Colonic mucosa (tissue), 4 donors: ENCODE measurements around the gene JPH3. TPM values are rescaled to one million over a fixed set of nuclear protein-coding genes. Genes with fewer than 3 reads are reported as not detected.

Experiments
- DNase-seq: peaks from one replicate; pipeline ENCODE4 v3.0.0-alpha.2; 2020
- H3K27ac ChIP-seq: fragments of 200-600 bp; one replicate; pipeline ENCODE4 v1.8.0; 2021
- H3K27me3 ChIP-seq: fragments of 200-600 bp; one replicate; pipeline ENCODE4 v1.8.0; 2021
- H3K36me3 ChIP-seq: fragments of 200-600 bp; one replicate; pipeline ENCODE4 v1.8.0; 2021
- H3K4me1 ChIP-seq: fragments of 200-600 bp; one replicate; pipeline ENCODE4 v1.8.0; 2021; ENCODE audit warnings: mild to moderate bottlenecking
- H3K4me3 ChIP-seq: fragments of 200-600 bp; one replicate; pipeline ENCODE4 v1.8.0; 2021
- H3K9ac ChIP-seq, 2 donors: one replicate each; pipeline ENCODE4 v1.7.0; 2013; ENCODE audit warnings: control low read depth in 2 of 2, low read depth in 2 of 2, low read length in 2 of 2
- H3K9me3 ChIP-seq: fragments of 200-600 bp; one replicate; pipeline ENCODE4 v1.8.0; 2021
- CTCF ChIP-seq: fragments of 200-600 bp; IDR thresholded peaks from one replicate; pipeline ENCODE4 v1.8.0; 2022; ENCODE audit warnings: antibody characterized with exemption, mild to moderate bottlenecking
- intact Hi-C: fragments of 100-400 bp; cut with DNase I; formaldehyde crosslinking; loops from one replicate; pipeline ENCODE4 v1.14.1; 2022
- total RNA-seq, 2 donors: library from RNA; stranded (reverse); fragmentation: NEBNext Ultra II Directional in 1 of 2; extraction: Animal tissue kit (Norgen Biotek cat#: 25700) in 1 of 2; gene quantifications; one replicate each; pipeline ENCODE4 v1.2.1, GENCODE V29; 2021
- donor health status: healthy.
- donor health status: DM: no; HTN: no; CAD: no.
- donor health status: DM: no; HTN: no; CAD: no.

JPH3 gene
- total RNA-seq, 2 donors from 2014 or later, result 0.15 to 0.42 TPM

- no peak overlapping the region for H3K9ac ChIP-seq
- no peak for TF ChIP-seq CTCF
- no peaks in the 10 kb centered on the region for H3K27me3 ChIP-seq
- intact Hi-C loops, result no loop called here
- H3K9me3 ChIP-seq, result no peaks in the 10 kb centered on the region
- DNase-seq, result no peak
- no peak overlapping the region for H3K4me3 ChIP-seq
- H3K27ac ChIP-seq, result no peak overlapping the region
- H3K36me3 ChIP-seq, result no peaks in the 10 kb centered on the region
- H3K4me1 ChIP-seq, result no peaks in the 10 kb centered on the region
These were observed 23.0 kb downstream of the JPH3 start for GRCh38 chr16:87625241-87625797.

GRCh38 chr16:87626401-87626800 lies 24.1 kb downstream of the JPH3 start:
- intact Hi-C loops, result no loop called here

GRCh38 chr16:87626905-87627304 lies 24.6 kb downstream of the JPH3 start:
- no peaks in the 10 kb centered on the region for H3K27me3 ChIP-seq
- DNase-seq, result no peak
- no peaks in the 10 kb centered on the region for H3K36me3 ChIP-seq
- no peak overlapping the region for H3K9ac ChIP-seq
- intact Hi-C loops, result no loop called here
- no peak for TF ChIP-seq CTCF
- no peak overlapping the region for H3K4me3 ChIP-seq
- H3K27ac ChIP-seq, result no peak overlapping the region
- H3K9me3 ChIP-seq, result no peaks in the 10 kb centered on the region
- H3K4me1 ChIP-seq, result no peaks in the 10 kb centered on the region

More at GRCh38 chr16:87626401-87626800, 24.1 kb downstream of the JPH3 start:
- no peak for DNase-seq
- H3K4me1 ChIP-seq, result no peaks in the 10 kb centered on the region
- H3K27ac ChIP-seq, result no peak overlapping the region
- no peak for TF ChIP-seq CTCF
- no peaks in the 10 kb centered on the region for H3K27me3 ChIP-seq
- no peaks in the 10 kb centered on the region for H3K36me3 ChIP-seq
- H3K9me3 ChIP-seq, result no peaks in the 10 kb centered on the region
- H3K9ac ChIP-seq, result no peak overlapping the region
- H3K4me3 ChIP-seq, result no peak overlapping the region

- no peak for DNase-seq
- no peaks in the 10 kb centered on the region for H3K9me3 ChIP-seq
- intact Hi-C loops, result no loop called here
These were observed 25.4 kb downstream of the JPH3 start for GRCh38 chr16:87627542-87628245.

GRCh38 chr16:87628246-87628923 lies 26.1 kb downstream of the JPH3 start:
- intact Hi-C loops, result no loop called here
- DNase-seq, result no peak
- Histone ChIP-seq H3K27me3 (no peaks in the 10 kb centered on the region), H3K9ac (no peak overlapping the region), H3K36me3 (no peaks in the 10 kb centered on the region), H3K27ac (no peak overlapping the region), H3K9me3 (no peaks in the 10 kb centered on the region), H3K4me1 (no peaks in the 10 kb centered on the region), H3K4me3 (no peak overlapping the region)
- TF ChIP-seq CTCF, result no peak

More at GRCh38 chr16:87627542-87628245, 25.4 kb downstream of the JPH3 start:
- H3K4me3 ChIP-seq, result no peak overlapping the region
- no peak overlapping the region for H3K27ac ChIP-seq
- H3K27me3 ChIP-seq, result no peaks in the 10 kb centered on the region
- TF ChIP-seq CTCF, result no peak
- no peak overlapping the region for H3K9ac ChIP-seq
- H3K4me1 ChIP-seq, result no peaks in the 10 kb centered on the region
- no peaks in the 10 kb centered on the region for H3K36me3 ChIP-seq
